ENCODE measurements around the gene MACF1.
A peak's percentile ranks its signal among the peaks of the same experiment; 100 is the strongest.

Gene MACF1

GRCh38 chr1:39272027-39272797 lies 67.7 kb downstream of the MACF1 start:
- no peak for TF ChIP-seq TAF1 (IDR thresholded peaks at IDR 0.05; ENCODE audit: borderline replicate concordance, low read depth, low read length)
- 0 out of 2 replicates have a peak, but pooled peaks have one; percentile 41 for TF ChIP-seq POLR2AphosphoS5 (IDR thresholded peaks at IDR 0.05; ENCODE audit: low read depth, low read length)
- DNase-seq (ENCODE audit: insufficient read length) (no peak), FAIRE-seq (peak; percentile 93)

GRCh38 chr1:39272798-39273469 lies 68.4 kb downstream of the MACF1 start:
- TF ChIP-seq POLR2A (IDR thresholded peaks at IDR 0.05; ENCODE audit: low read depth, low read length), result no peak
- TF ChIP-seq TAF1 (IDR thresholded peaks at IDR 0.05; ENCODE audit: borderline replicate concordance, low read depth, low read length), result no peak
- TF ChIP-seq POLR2AphosphoS5 (IDR thresholded peaks at IDR 0.05; ENCODE audit: low read depth, low read length), result no peak
- DNase-seq (ENCODE audit: insufficient read length) (no peak), FAIRE-seq (no peak)

GRCh38 chr1:39275836-39276507 lies 71.5 kb downstream of the MACF1 start:
- no peak for TF ChIP-seq TAF1 (IDR thresholded peaks at IDR 0.05; ENCODE audit: borderline replicate concordance, low read depth, low read length)
- TF ChIP-seq POLR2A (IDR thresholded peaks at IDR 0.05; ENCODE audit: low read depth, low read length), result no peak
- no peak for TF ChIP-seq POLR2AphosphoS5 (IDR thresholded peaks at IDR 0.05; ENCODE audit: low read depth, low read length)
- DNase-seq (ENCODE audit: insufficient read length) (no peak), FAIRE-seq (peak; percentile 60)

- DNase-seq (ENCODE audit: insufficient read length), result no peak
- no peak for FAIRE-seq
- TF ChIP-seq POLR2AphosphoS5 (IDR thresholded peaks at IDR 0.05; ENCODE audit: low read depth, low read length), result no peak
- TF ChIP-seq TAF1 (IDR thresholded peaks at IDR 0.05; ENCODE audit: borderline replicate concordance, low read depth, low read length), result no peak
- no peak for TF ChIP-seq POLR2A (IDR thresholded peaks at IDR 0.05; ENCODE audit: low read depth, low read length)
Observed at GRCh38 chr1:39277879-39278278, 73.4 kb downstream of the MACF1 start.

GRCh38 chr1:39282537-39283216 lies 78.2 kb downstream of the MACF1 start:
- no peak for FAIRE-seq
- no peak for TF ChIP-seq TAF1 (IDR thresholded peaks at IDR 0.05; ENCODE audit: borderline replicate concordance, low read depth, low read length)
- TF ChIP-seq POLR2A (IDR thresholded peaks at IDR 0.05; ENCODE audit: low read depth, low read length), result no peak
- no peak for TF ChIP-seq POLR2AphosphoS5 (IDR thresholded peaks at IDR 0.05; ENCODE audit: low read depth, low read length)

GRCh38 chr1:39283858-39284257 lies 79.4 kb downstream of the MACF1 start:
- no peak for FAIRE-seq
- no peak for DNase-seq (ENCODE audit: insufficient read length)
- no peak for TF ChIP-seq TAF1 (IDR thresholded peaks at IDR 0.05; ENCODE audit: borderline replicate concordance, low read depth, low read length)
- TF ChIP-seq POLR2AphosphoS5 (IDR thresholded peaks at IDR 0.05; ENCODE audit: low read depth, low read length), result no peak
- TF ChIP-seq POLR2A (IDR thresholded peaks at IDR 0.05; ENCODE audit: low read depth, low read length), result no peak

More at GRCh38 chr1:39282537-39283216, 78.2 kb downstream of the MACF1 start:
- DNase-seq (ENCODE audit: insufficient read length), result no peak

- no peak for DNase-seq (ENCODE audit: insufficient read length)
Observed at GRCh38 chr1:39287541-39287940, 83.0 kb downstream of the MACF1 start.

GRCh38 chr1:39288735-39289465 lies 84.4 kb downstream of the MACF1 start:
- no peak for FAIRE-seq
- no peak for DNase-seq (ENCODE audit: insufficient read length)
- TF ChIP-seq POLR2A (IDR thresholded peaks at IDR 0.05; ENCODE audit: low read depth, low read length), result no peak
- no peak for TF ChIP-seq POLR2AphosphoS5 (IDR thresholded peaks at IDR 0.05; ENCODE audit: low read depth, low read length)
- TF ChIP-seq TAF1 (IDR thresholded peaks at IDR 0.05; ENCODE audit: borderline replicate concordance, low read depth, low read length), result no peak

More at GRCh38 chr1:39287541-39287940, 83.0 kb downstream of the MACF1 start:
- no peak for TF ChIP-seq POLR2AphosphoS5 (IDR thresholded peaks at IDR 0.05; ENCODE audit: low read depth, low read length)
- no peak for TF ChIP-seq POLR2A (IDR thresholded peaks at IDR 0.05; ENCODE audit: low read depth, low read length)
- no peak for TF ChIP-seq TAF1 (IDR thresholded peaks at IDR 0.05; ENCODE audit: borderline replicate concordance, low read depth, low read length)
- FAIRE-seq, result no peak

- no peak for FAIRE-seq
Observed at GRCh38 chr1:39292401-39292800, 87.9 kb downstream of the MACF1 start.

GRCh38 chr1:39293375-39294070 lies 89.0 kb downstream of the MACF1 start:
- FAIRE-seq (no peak), DNase-seq (ENCODE audit: insufficient read length) (no peak)
- TF ChIP-seq TAF1 (IDR thresholded peaks at IDR 0.05; ENCODE audit: borderline replicate concordance, low read depth, low read length) (no peak), POLR2A (IDR thresholded peaks at IDR 0.05; ENCODE audit: low read depth, low read length) (no peak), POLR2AphosphoS5 (IDR thresholded peaks at IDR 0.05; ENCODE audit: low read depth, low read length) (no peak)

More at GRCh38 chr1:39292401-39292800, 87.9 kb downstream of the MACF1 start:
- no peak for DNase-seq (ENCODE audit: insufficient read length)
- TF ChIP-seq POLR2A (IDR thresholded peaks at IDR 0.05; ENCODE audit: low read depth, low read length), result no peak
- no peak for TF ChIP-seq TAF1 (IDR thresholded peaks at IDR 0.05; ENCODE audit: borderline replicate concordance, low read depth, low read length)
- no peak for TF ChIP-seq POLR2AphosphoS5 (IDR thresholded peaks at IDR 0.05; ENCODE audit: low read depth, low read length)
